ENCODE data around the gene PLPPR1. TPM values are rescaled to one million over a fixed set of nuclear protein-coding genes. Genes with fewer than 3 reads are reported as not detected.

Gene PLPPR1
- total and polyA plus RNA-seq, 2 experiments from 2014 or later: 1.3 to 3.7 TPM

GRCh38 chr9:100989731-100990130 is 38.8 kb upstream of the PLPPR1 start:
- H3F3A ChIP-seq (replicated peaks; ENCODE audit: low read depth): no peaks in the 10 kb centered on the region
- ATAC-seq (no peak), DNase-seq (ENCODE audit: low spot score) (no peak)
- H2AFZ ChIP-seq: no peak overlapping the region
- no peak overlapping the region for H3K4me3 ChIP-seq
- Mint-ChIP-seq H3K9me3 (no peaks in the 10 kb centered on the region), H3K27ac (no peak overlapping the region), H3K36me3 (ENCODE audit: low read depth) (no peaks in the 10 kb centered on the region), H3K4me3 (no peak overlapping the region), H3K27me3 (ENCODE audit: insufficient read depth, low read depth, poor library complexity) (peaks cover 2% of the 10 kb centered on the region), H3K4me1 (peaks cover 20% of the 10 kb centered on the region; the same call in 2 of the 3 replicates)
- H3K4me1 ChIP-seq (ENCODE audit: insufficient read depth): peaks cover 16% of the 10 kb centered on the region
- H4K20me1 ChIP-seq (replicated peaks; ENCODE audit: insufficient read depth): no peaks in the 10 kb centered on the region
- H3K9me2 ChIP-seq (ENCODE audit: insufficient read depth): peaks cover 7% of the 10 kb centered on the region
- no peak overlapping the region for H3K27ac ChIP-seq (ENCODE audit: low read depth)
- no peaks in the 10 kb centered on the region for H3K79me2 ChIP-seq (replicated peaks; ENCODE audit: insufficient read depth)
- H3K27me3 ChIP-seq (ENCODE audit: insufficient read depth): no peaks in the 10 kb centered on the region
- no peaks in the 10 kb centered on the region for H3K36me3 ChIP-seq (ENCODE audit: insufficient read depth)
- no peak overlapping the region for H3K4me2 ChIP-seq
- TF ChIP-seq JUNB (IDR thresholded peaks at IDR 0.05; ENCODE audit: unreplicated experiment): no peak
- TF ChIP-seq CTCF (conservative IDR thresholded peaks at IDR 0.05; ENCODE audit: low read depth in 2 of 2): no peak
- no peak for TF ChIP-seq ETS1 (IDR thresholded peaks at IDR 0.05)
- TF ChIP-seq STAT1 (IDR thresholded peaks at IDR 0.05; ENCODE audit: unreplicated experiment): no peak
- TF ChIP-seq CREB1 (CRISPR knock-in tag; IDR thresholded peaks at IDR 0.05; ENCODE audit: low read depth): no peak
- TF ChIP-seq REST (IDR thresholded peaks at IDR 0.05; ENCODE audit: unreplicated experiment): no peak
- TF ChIP-seq EZH2phosphoT487 (IDR thresholded peaks at IDR 0.05; ENCODE audit: unreplicated experiment): no peak
- no peak for TF ChIP-seq NANOG (IDR thresholded peaks at IDR 0.05; ENCODE audit: borderline replicate concordance)
- TF ChIP-seq POLR2AphosphoS5 (IDR thresholded peaks at IDR 0.05; ENCODE audit: low read depth): no peak
- no peak for TF ChIP-seq EZH2 (IDR thresholded peaks at IDR 0.05; ENCODE audit: low read depth, unreplicated experiment)
- TF ChIP-seq ZNF462 (CRISPR knock-in tag; IDR thresholded peaks at IDR 0.05): no peak
- TF ChIP-seq ZNF114 (CRISPR knock-in tag; IDR thresholded peaks at IDR 0.05): no peak
- no peak for TF ChIP-seq ZNF331 (CRISPR knock-in tag; IDR thresholded peaks at IDR 0.05; ENCODE audit: low read depth)

Measured in GM23338 (cell line).